Adrenal gland (tissue), 5 donors: ENCODE measurements around the gene LTB4R.

Source experiments
- POLR2A ChIP-seq, 2 donors: fragments of 450-650 bp; IDR thresholded peaks; one replicate each; pipeline ENCODE4 v1.6.1; 2017; ENCODE audit warnings: antibody characterized with exemption in 2 of 2, mild to moderate bottlenecking in 2 of 2, moderate library complexity in 1 of 2
- TF ChIP-seq, protein P1 (sequence below), 6 experiments: fragments of 450-650 bp in 4 of 6; fragments of 200-600 bp in 2 of 6; sonication (generic) in 1 of 6; IDR thresholded peaks; 1 replicate in 5 of 6; 2 replicates in 1 of 6; pipeline versions ENCODE4 v1.5.1 to v1.8.0; 2016 to 2021; ENCODE audit warnings: antibody characterized with exemption in 6 of 6, mild to moderate bottlenecking in 2 of 6, moderate library complexity in 1 of 6
- donor health status: DM: no; HTN: no; CAD: no.

DNA sequence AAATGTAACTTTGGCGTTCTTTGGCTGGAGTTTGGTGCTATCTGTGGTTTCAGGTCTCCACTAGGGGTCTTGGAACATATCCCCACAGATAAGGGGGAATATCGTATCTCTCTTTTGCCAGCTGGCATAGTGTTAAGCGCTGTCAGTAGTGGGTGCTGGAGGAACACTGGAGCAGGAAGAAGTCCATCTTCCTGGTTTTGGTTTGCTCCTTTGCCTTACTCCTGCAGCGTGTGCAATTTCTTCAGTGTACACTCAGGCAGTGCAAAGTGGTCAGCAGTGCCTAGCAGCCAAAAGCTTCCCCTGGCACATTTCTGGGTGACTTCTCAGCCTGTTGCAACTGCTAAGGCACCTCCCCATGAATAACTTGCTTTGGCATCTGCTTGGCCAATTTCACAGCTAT is 40.2 kb downstream of the LTB4R start:
- TF ChIP-seq POLR2A (IDR thresholded peaks at IDR 0.05): no peak
- TF ChIP-seq, protein P1, sequence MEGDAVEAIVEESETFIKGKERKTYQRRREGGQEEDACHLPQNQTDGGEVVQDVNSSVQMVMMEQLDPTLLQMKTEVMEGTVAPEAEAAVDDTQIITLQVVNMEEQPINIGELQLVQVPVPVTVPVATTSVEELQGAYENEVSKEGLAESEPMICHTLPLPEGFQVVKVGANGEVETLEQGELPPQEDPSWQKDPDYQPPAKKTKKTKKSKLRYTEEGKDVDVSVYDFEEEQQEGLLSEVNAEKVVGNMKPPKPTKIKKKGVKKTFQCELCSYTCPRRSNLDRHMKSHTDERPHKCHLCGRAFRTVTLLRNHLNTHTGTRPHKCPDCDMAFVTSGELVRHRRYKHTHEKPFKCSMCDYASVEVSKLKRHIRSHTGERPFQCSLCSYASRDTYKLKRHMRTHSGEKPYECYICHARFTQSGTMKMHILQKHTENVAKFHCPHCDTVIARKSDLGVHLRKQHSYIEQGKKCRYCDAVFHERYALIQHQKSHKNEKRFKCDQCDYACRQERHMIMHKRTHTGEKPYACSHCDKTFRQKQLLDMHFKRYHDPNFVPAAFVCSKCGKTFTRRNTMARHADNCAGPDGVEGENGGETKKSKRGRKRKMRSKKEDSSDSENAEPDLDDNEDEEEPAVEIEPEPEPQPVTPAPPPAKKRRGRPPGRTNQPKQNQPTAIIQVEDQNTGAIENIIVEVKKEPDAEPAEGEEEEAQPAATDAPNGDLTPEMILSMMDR (IDR thresholded peaks at IDR 0.05): no peak
